OCI-M2 (cell line): ENCODE data around the gene NGF.

ENCODE experiments used
- DNase-seq: peaks from one replicate; lab custom pipeline; 2025; ENCODE audit not compliant: unreplicated experiment; lab: John Stamatoyannopoulos, UW

The NGF gene

DNA sequence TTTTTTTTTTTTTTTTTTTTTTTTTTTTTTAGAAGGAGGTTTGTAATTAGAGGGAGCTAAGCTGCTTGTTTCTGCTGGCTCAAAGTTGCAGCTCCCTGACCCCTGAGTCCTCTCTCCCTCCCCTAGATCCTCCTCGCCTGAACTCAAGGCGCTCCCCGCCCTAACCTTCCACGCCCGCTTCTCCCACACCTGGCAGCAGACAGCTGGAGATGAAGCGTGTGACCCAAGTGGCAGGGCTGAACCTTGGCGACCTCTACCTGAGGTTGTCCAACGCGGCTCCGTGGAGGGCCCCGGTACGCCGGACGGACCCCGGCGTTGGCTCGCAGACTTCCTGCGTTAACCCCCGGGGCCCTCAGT, 795 bp downstream of the NGF start:
- DNase-seq, result no peak

DNA sequence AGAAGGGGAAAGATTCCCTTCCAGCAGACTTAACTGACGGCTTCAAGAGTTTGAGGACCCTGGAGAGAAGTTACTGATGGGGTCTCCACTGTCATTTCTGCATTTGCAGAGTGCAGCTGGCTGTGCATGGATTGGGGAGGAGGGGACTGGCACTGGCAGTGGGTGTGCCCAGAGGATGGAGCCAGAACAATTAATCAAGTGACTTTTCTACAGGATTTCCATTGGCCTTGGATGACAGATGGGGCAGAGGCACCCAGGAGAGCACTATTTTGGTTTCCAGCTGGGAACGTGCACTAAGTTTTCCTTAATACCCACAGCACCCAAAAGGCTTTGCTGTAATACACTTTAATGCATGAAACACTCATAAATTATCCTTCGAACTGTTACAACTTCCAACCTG, 1.3 kb downstream of the NGF start:
- no peak for DNase-seq

DNA sequence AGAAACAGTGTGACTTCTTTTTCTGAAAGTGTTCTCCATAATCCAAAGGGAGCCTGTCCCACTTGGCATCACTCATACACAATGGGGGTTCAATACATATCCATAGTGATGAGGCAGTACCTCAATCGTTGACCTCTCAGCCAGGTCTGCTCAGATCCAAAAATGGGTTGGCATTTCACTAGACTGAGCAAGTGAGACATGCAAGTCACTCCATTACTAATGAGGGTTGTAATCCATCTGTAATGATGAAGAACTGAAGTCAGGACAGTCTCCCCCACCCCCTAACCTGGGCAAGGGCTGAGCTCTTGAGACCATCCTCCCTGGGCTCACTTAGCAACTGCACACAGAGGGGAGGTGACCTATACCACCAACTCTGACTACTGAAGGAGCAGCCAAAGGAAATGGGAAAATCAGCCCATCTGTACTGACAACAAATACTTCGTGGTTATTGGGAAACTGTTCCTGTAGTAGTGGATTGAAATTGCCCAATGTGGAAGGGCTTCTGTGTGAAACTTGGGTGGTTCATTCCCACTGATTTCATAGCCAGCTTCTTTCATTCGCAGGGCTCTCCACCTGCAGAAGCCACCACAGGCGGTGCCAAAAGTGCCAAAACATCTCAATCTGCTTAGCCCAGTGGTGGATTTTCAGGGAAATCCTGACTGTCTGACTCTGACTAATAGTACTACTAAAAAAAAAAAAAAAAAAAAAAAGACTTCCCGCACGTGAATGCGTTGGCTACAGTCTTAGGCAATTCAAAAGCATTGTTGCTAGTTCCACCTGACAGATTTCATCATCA, 5.0 kb downstream of the NGF start:
- DNase-seq, result no peak

DNA sequence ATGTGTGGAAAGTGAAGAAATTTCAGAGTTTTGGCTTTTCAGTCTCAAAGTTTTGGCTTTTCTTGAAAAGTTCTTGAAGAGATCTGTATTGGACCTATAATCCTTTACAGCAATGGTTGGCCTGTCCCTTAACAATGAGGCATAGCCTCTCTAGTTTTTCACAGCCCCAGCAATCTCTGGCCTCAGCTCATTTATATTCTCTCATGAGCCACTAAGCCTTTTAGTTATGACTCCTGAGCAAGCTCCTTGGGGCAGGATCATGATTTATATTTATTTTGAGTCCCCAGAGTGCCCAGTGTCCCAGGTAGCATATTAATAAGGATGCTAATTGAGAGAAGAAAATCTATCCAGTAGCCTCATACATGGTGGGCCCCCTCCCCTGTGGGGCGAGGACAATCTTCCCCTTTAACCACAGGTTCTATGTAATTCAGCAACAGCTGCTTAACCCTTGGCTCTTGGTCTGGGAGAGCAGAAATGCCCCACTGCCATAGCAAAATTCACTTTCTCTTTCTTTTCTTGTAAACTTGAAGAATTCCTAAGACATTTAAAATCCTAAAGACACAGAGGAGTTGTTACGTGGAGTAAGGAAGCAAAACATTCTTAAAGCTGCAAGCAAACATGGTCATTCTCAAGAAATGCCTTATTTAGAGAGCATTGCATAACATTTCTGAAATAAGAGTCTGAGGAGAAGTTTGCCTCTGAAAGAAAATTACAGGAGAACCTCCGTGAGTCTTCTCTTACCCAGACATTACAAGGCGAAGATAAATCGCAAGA, 6.3 kb downstream of the NGF start:
- DNase-seq, result no peak

DNA sequence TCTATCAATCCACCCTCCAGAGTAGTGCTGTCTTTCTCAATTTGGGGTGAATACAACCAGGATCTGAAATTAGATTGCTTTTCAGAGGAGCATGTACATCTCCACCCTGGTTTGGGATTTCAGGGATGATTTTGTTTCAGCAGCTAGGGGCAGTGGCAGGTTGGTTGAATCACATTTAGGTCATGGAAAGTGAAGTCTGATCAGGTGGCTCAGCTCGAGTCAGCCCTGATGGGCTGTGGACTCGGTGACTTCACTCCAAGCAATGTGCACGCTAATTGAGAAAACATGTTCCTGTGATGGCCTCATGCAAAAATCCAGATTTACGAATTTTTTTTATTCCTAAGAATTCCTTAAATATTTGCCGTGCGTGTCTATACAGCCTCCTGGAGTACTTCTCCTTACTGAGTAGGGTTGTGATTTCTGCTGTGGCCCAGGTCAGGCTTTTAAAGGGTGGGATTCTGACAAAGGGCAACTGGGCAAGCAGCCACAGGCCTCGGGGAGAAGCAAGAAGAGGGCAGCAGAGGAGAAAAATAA, 7.5 kb downstream of the NGF start:
- DNase-seq, result no peak

DNA sequence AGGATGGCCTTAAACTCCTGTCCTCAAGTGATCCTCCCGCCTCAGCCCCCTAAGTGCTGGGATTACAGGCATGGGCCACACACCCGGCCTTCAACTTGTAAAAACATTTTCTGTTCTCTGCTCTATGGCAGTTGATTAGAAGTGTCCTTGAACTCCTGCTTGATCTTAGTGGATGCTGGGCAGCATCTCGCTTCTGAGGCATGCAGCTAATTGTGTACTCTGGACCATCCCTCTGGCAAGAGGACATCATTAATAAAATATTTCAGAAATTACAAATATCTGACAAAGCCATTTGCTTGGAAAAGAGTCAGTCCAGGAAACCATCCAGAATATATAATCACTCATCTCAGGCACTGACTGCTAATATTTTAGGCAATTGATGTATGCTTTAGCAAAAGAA, 8.1 kb downstream of the NGF start:
- no peak for DNase-seq

DNA sequence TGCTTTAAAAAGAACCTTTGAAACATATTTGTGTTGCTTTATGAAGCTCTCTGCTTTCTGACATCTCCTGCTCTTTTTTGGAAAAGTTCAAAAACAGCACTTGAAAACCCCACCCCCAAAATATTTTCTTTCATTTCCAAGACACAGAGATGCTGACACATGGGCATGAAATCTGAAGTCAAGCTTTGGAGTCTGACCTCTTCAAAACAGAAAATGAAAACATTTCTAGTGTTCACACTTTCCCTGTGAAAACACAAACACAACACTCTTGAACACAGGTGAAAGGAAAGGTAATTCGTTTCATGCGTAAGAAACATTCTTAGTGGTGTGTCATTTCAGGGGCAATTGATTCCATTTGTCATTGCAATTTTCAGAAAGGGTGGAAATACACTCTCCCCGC, 10.8 kb downstream of the NGF start:
- no peak for DNase-seq

DNA sequence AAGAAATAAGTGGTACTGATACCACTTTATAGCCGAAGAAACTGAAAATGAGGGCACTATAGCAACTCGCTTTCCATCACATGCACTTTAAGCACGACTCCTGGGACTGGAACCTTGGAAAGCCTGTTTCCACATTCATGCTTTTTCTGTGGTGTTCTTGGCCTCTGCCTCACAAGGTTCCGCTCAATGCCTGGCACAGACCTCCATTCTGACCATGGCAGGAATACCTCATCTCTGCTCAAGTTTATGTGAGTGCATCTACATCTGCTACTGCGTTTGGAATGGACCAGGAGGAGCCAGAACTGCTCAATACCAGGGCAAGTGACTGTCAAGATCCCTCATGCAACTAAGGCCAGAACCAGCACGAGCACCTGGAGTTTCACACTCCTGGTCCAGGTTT, 11.6 kb downstream of the NGF start:
- no peak for DNase-seq

DNA sequence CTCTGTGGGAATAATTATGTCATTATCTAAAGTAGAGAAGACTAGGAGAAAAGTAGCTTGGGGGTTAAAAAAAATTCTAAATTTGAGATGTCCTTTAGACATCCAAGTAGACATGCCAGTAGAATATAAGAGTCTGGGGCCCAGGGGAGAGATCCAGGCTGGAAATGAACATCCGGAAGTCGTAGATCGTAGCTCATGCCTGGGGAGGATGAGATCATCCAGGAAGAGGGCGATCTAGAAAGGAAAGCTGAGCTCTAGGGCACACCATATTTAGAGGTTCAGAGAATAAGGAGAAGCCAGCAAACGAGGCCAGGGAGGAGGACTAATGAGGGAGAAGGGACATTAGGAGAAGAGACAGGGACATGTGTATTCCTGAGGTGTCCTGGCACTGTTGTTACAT, 12.2 kb downstream of the NGF start:
- DNase-seq, result no peak

DNA sequence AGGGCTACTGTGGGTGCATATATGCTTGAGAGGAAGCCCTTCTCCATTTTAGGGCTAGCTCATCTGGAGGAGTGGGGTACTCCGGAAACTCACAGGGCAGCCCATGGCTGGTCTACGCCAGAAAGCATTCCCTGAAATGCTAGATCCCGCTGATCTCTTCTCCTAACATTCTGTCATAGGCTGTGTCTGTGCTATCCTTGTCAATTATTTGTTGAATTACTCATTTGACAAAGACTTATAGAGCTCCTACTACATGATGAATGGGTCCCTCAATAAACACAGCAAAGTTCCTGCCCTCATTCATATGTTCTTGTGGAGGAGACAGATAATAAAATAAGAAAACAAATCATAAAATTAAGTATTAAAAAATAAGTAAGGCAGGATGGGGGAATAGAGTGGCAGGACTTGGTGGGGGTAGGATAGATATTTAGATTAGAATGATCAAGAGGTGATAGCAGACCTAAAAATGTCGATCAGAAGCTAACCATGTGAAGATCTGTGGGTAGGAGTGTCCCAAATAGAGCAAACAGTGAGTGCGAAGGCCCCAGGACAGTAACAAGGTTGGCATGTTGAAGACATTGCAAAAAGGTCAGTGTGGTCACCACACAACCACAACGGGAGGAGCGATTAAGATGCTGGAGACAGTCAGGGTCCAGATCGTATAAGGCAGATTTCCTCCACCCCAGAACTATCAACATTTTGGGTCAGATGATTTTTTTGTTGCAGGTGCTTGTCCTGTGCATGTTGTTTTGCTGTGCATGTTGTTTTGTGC, 13.2 kb downstream of the NGF start:
- no peak for DNase-seq

DNA sequence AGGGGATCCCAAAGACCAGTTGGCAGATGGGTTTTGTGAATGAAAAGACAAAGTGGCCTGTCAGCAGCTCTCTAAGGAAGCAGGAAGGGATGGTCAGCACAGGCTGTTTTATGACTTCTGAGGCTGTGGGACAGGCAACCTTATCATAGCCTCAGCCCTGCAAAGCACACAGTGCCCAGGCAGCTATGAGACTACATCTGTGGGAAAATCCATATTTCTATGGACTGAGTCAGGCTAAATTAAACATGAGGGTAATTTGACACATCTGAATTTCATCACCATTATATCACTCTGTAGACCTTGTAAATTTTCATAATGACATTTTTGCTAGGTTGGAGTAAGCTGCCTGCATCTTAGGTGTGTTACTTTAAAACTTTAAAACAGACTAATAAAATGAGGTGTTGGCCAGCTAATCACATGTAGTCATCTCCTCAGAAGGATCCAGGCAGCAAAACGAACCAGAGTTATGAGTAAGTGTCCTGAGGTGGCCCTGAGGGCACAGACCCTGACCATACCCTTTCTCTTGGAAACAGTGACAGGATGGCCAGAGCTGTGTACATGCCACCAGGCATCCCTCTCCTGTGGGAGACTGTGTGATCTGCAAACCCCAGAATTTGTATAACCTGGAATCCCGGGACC, 14.6 kb downstream of the NGF start:
- DNase-seq, result no peak

DNA sequence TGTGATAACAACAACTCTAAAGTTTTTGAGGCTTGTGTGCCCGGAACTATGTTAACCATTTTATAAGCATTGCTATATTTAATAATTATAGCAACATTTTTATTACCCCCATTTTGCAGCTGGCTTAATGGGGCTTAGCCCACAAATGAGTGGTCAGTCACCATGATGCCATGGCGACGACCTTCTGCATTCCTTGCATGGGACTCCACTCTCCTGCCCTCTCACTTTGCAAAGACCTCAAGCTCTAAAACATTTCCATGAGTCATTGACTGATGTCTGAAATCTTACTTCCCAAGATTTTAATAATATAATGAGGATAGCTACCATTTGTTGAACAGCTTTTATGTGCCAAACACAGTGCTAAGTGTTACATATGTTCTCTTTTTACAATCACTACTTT, 15.4 kb downstream of the NGF start:
- no peak for DNase-seq

DNA sequence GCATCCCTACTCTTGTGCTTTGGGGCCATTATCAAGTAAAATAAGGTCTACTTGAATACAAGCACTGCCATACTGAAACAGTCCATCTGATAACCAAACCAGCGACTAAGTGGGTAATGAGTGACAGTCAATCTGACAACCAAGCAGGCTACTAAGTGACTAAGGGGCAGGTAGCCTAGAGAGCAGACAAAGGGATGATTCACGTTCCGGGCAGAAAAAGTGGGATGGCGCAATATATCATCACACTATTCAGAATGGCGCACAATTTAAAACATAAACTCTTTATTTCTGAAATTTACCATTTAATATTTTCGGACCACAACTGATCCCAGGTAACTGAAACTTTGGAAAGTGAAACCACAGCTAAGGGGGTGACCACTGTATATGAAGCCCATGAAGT, 17.7 kb downstream of the NGF start:
- DNase-seq, result no peak

DNA sequence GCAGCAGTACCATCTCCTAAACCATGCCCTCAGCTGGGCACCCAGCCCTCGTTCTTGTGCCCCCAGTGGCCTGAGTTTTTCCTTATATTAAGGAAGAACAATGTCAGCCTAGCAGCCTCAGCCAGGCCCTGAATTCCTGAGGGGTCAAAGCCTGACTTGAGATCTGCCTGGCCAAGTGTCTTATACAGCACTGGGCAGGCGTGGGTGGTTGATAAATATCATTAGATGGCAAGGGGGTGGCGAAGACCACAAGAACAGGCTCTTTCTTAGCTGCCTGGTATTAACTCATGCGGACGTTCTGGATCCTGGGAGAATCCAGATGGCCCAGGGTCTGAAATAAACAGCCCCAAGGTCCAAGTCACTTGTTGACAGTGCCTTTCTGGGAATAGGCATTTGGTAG, 18.3 kb downstream of the NGF start:
- no peak for DNase-seq

DNA sequence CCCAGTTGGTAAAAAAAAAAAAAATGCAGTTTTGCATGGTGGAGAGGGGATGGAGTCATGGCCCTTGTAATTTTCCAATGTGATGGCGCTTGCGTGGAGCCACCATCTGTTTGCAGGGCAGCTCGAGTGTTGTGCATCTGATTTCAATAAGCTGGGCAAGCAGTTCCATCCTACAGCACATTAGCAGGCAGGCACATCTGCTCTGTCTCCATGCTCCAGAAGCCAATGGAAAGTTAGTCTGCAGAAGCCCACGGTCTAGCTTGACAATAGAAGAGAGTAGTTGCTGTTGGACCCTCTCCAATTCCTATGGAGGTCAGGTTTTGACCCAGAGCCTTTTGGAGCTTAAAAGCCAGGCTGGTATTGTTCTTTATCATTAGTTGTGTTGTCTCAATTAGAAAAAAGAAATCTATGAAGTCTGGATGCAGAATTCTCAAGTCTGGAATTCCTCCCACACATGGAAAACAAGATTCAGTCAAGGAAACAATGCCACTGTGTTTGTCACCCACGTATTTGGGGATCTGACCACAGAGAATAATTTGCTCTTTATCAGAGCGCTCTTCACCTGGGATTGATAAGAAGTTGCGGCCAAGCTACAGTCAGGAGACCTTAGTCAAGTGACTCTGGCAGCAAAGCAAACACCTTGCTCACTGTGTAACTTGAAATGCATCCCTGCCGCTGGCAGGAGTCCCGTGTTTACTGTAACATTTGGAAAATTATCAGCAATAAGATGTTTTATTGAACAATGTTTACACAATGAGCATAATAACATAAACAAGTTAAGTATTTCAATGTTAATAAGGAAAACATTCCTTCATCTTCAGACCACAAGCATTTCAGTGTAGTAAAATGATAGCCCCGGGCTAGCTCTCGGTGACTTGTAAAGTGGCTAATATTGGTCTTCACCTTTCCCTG, 20.7 kb downstream of the NGF start:
- DNase-seq, result no peak

DNA sequence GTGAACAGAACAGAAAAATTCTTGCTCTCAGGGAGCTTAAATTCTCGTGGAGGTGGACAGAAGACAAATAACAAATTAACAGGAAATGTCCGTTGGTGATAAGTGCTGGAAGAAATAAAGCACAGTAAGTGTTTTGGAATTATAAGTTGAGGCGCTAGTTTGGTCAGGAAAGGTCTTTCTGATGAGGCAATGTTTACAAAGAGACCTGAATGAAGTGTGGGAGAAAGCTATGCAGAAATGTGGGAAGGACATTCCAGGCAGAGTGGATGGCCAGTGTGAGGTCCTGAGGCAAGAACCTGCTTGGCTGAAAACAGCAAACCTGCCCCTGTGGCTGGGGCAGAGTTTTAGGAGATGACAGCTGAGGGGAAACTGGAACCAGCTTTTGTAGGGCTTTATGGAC, 23.3 kb downstream of the NGF start:
- no peak for DNase-seq

DNA sequence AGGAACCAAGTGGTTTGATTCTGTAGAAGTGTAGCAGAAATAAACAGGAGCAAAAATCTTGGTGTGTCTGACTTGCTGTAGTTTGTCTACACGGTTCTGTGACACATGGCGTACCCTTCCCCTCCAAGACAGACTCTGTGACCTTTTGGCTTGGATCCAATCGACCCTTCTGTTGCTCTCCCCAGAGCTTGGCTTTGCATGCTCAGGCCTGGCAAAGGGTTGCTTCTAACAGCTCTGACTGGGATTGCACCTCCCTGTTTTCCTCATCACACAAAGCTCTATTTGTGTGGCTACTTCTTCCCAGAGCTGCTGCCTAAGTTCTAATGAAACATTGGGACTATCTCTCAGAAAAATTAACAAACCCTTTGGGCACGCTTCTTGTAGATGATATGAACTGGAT, 24.0 kb downstream of the NGF start:
- no peak for DNase-seq

DNA sequence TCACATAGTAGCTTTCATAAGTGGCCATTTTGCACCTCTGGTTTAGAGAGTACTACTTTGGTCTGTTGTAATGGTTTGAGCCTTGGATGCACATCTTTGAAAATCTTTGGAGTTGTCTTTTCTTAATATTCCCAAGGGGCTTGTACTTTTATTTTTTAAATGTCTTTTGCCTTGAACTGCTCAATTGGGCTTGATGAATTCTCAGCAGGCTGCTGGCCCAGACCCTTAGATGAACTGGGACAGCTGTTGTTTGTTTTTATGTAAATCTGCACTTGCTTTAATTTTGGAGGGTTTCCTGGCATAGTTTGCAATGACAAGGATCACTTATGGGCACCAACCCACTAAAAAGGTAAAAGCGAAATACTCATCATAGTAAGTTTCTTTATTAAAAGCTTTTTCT, 24.9 kb downstream of the NGF start:
- DNase-seq, result no peak

DNA sequence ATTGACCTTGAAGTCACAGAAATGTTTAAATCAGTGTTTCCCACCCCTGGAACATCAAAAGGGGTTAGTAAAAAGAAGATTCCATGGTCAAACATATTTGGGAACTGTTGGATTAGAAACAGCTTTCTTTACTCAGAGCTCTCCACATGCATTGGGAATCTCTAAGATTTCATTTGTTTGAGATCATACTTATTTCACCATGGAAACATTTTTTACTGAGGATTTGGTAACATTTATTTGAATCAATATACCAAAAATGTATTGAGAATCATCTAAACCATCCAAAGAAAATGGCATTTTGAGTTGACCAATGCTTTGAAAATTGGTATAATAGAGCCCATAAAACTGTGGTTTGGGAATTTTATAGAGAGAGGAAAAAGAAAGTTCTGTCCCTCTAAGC, 25.3 kb downstream of the NGF start:
- DNase-seq, result no peak

DNA sequence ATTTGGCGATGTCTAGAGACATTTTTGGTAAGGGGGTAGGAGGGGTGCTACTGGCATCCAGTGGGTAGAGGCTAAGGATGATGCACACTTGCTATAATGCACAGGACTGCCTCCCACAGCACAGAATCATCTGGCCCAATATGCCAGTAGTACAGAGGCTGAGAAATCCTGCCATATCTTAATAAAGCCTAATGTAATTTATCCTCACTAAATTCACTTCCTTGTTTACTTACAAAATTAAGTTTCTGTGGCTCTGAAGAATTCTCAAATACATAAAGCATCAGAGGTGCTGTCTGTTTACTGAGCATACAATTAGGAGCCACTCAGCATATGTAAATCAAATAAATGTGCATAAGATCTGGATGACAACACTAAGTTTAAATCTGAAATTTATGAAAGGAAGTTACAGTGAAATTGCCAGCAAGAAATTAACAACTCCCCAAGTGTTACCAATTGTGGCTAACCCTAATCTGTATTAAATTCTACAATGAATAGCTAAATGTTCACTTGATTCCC, 26.5 kb downstream of the NGF start:
- no peak for DNase-seq
